NCI-H1930 (cell line): ENCODE results near the gene NRN1.
"Not testable (repeated sequence)": the region's sequence is repeated elsewhere in the genome, so short reads cannot be mapped to it uniquely, and the experiment has no call there.

Experiments
- DNase-seq, 2 experiments: peaks; one replicate each; lab custom pipeline; 2025; lab: John Stamatoyannopoulos, UW

Gene NRN1

DNA sequence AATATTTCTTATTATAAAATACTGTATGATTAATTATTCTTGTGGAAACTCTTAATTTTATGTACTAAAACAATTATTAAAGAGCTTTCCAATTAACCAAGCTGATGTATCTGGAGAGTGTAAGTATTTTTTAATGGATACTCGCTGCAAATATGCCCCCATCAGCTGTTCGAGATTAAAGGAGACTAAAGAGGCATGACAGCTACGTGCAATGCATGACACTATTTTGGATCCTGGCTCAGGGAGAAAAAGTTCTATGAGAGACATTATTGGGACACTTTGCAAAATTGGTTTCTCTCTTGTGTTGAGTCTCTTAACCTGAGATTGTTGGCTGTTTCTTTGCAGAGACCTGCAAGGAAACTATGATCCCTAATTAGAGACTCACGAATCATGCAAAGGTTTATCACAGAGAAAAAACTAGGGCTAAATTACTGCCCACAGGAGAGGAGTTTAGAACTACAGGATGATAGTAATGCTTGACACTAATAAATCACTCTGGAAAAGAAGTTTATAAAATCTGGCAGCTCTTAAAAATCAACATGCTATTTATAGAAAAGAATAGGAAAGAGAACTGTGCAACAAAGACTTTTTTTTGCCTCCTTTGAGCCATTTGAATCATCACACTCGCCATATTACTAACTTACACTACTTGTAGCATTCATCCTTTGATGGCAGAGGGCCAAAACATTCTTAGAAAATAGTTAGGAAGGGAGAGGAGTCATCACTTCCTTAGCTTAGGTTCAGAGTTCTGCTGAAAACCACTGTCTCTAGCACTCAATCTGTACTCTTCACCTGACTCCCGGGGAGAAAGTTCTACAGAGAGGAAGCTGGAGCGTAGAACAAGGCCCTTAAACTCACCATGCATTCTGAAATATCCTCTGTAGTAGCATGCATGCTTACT, 25.3 kb downstream of the NRN1 start:
- DNase-seq, result no peak

DNA sequence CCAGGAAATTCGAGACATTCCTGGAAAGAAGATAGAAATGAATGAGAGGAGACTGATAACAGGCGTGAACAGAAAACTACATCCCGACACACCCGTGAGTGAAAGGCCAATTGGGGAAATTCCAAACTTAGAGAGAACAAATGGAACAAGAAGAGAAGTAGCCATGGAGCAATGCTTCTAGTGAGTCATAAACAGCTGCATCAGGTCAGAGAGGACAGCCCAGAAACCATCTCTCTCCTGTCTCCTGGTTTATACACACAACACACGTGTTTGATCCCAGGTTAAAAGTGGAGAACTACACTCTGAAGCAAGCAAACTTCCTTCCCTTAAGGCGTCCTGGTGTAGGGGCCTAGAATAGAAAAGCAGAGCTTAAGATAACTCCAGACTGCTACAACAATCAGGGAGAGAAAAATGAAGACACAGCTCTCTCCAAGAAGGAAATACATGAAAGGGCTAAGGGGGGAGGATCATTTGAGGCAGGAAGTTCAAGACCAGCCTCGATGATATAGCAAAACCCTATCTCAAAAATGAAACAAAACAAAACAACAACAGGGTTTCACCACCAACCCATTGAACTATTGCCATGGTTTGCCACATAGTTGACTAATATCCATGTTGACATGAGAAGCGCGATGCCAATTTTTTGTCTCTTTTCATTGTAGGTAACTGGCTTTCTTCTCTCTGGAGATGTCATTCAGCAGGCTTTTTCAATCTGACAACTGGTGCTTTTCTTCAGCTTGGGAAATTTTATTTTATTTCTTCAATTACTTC, 26.9 kb downstream of the NRN1 start:
- no peak for DNase-seq

DNA sequence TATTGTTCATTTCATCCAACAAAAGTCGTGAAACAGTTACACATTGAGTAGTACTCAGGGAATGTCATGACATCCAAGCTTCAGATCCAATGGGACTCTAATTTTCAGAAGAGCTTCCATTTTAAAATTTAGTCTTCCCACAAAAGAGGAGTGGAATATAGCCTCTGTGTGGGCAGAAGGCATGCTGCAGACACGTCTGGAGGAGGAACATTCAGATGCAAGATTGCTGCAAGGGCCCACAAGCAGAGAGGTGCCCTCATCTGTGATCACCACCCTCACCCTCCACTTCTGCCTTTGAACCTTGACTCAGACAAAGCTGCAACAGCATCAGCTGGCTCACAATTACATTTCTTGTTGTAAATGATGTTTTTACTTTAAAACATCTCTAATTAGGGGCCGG, 29.9 kb downstream of the NRN1 start:
- no peak for DNase-seq

DNA sequence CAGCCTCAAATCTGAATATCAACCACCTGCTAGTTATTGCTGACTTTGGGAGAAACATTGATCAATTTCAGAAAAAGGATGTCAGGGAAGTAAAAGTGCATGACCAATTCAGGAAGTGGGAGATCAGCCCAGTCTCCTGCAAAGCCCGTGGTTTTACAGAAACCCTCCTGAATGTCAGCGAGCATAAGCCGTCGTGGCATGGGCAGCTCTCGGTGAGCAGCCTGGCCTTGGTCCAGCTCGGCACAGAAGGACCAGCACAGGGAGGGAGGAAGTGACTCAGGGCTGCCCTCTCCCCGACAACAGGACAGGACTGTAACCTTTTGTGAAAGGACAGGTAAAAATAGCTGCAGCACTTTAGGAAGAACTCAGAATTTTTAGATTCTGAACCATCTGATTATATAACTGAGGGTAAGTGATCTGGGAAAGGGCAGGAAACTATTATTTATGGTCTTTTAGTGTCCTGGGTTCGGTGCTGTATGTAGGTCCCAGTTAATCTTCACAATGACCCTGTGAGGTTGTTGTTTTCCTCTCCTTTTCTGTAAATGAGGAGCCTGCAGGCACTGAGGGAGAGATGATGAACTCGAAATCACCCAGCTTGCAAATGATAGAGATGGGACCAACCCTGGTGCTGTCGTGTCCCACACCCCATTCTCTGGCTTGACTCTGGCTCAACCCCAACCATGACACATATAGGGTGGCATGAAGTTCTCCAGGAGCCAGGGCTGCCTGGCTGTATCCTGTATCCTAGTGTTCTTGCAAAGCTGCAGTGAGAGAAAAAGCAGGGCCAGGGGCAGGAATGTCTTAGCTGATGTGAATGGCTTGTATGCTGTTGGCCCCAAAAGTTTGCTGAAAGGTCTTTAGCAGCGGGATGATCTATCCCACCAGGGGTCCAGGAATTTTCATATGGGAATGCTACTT, 37.6 kb downstream of the NRN1 start:
- DNase-seq, result no peak

DNA sequence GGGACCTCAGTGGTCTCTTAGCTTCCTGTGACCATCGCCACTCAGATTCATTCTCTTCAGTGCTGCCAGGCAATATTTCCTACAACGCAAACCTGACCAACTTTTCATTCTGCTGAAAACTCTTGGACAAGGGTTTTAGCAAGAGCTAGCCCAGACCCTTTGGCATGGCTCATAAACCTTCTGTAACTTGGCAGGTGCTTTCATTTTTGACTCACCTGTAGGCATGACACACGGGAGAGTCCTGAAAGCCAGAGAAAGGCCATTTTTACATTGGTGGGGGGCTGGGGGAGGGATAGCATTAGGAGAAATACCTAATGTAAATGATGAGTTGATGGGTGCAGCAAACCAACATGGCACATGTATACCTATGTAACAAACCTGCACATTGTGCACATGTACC, 38.7 kb downstream of the NRN1 start:
- DNase-seq, result not testable (repeated sequence)

DNA sequence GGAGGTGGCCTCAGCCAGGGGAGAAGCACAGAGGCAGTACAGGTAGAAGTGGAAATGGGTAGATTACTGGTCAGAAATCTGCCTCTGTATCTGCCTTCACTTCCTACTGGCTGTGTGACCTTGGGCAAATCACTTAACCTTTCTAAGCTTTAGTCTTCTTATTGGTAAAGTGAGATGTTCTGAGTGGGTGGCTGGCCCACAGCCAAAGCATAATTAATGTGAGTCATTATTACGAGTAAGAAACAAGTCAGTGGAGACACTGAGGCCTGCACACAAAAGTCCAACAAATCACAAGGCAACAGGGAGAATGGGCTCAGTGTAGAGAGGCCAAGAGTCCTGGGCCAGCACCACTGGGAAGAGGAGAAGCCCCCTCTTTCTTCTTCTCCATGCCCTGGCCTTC, 39.1 kb downstream of the NRN1 start:
- no peak for DNase-seq

DNA sequence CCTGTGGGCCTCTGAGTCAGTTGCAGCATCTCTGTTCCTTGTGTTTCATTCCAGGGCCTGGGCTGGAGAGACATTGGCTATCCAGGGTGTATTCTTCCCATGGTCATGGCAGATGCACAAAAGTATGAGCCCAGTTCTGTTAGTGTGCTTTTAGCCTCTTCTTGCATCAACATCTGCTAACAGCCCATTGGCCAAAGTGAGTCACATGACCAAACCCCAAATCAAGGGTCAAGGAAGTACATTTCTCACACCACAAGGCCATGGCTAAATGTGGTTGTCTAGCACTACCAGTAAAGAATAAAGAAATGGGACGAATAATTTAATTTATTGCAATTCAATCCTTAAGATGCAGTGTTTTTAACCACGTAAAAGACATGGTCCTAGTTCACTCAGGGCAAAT, 43.9 kb downstream of the NRN1 start:
- no peak for DNase-seq

DNA sequence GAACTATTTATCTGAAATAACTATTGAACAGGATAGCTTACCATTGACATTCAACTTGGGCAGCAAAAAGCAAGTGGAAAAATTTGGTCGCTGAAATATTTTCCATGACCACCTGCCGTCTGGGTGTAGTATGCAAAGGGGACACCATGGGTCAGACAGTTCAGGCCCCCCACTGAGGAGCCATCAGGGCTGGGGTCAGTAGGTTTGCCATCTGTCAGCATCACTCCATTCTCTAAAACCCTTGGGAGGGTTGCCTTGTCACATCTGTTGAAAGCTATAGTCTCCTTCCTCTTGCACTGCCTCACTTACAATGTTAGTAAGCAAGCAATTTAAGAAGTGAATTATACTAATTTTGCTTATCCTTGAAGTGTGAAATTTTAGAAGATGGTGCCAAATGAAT, 44.9 kb downstream of the NRN1 start:
- DNase-seq, result no peak

DNA sequence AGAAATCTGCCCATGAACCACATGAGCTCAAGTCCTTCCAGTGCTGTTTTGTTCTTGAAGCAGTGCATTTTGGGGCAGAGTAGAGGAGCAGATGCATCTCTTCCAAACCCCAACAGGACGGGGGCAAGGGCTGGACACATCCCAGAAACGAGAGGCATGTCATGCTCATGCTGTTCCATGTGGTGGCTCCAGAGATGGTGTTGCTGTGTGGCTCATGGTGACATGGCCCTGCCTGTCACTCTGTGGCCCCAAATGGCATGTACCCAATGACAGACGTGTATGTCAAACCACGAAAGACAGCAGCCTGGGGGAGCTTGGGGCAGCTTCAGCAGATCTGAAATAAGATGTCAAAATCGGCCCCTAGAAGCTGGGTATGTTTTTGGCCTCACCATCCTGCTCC, 46.3 kb downstream of the NRN1 start:
- no peak for DNase-seq

DNA sequence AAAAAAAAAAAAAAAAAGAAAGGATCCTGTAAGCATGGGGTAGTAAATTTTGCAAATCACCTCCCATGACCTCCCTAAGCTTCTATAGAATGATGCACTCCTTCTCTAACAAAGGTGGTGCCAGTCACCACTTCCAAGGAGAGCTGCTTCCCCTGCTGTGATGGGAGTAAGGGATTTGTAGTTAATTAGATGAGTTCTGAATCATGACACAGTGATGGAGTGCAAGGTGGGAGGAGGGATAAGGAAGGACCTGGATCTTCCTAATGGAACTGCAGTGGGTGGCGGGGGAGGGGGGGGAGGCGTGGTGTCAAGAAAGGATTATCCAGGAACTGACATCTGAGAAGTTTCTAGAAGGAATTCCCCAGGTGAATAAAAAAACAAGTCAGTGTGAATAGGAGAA, 47.8 kb downstream of the NRN1 start:
- DNase-seq, result no peak

DNA sequence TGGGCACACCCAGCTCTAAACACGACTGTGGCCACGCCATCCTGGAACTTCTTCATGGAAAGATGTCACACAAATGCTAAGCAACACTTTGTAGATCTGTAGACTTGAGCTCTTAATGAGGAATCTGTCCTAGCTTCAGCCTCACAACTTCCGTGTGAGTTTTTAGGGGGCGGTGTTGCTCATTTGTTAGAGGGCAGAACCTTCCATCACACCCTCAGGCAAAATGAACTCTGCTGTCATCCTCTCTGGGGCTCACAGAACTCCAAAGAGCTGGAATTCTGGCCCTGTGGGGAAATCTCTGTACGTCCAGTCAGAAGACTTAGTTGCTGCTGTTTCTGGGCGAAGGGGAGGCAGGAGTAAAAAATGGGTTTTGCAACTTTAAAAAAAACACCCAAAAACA, 49.8 kb downstream of the NRN1 start:
- no peak for DNase-seq

DNA sequence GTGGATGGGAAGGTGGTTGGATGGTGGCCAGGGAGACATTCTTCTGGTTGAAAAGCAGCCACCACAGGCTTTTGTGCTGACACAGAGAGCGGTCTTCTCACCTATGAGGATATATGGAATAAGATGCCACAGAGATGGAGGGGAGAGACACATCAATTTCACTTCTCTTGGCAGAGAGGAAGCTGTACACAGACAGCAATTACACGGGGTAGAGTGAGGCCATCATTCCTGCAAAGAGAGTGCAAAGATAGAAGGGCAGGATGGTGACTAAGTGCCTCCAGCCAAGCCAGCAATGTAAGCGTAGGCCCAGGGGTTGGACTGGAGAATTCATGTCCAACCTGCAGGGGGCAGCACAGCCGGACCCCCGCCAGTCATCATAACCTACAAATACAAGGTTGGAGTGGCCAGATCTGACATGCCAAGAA, 56.4 kb downstream of the NRN1 start:
- DNase-seq, result no peak
